Small intestine (tissue), 7 donors: Measurements from ENCODE around the gene PHACTR1. TPM values are rescaled to one million over a fixed set of nuclear protein-coding genes. Genes with fewer than 3 reads are reported as not detected.

Experiments
- DNase-seq, 2 donors: peaks; one replicate each; pipeline versions ENCODE4 v3.0.0 to v3.0.0-alpha.2; 2013
- FAIRE-seq: peaks from 2 replicates; lab custom pipeline; 2012; peaks lifted over from hg19 to GRCh38; lab: Jason Lieb, UNC
- H3K27ac ChIP-seq, 3 donors: one replicate each; pipeline ENCODE4 v1.5.1; 2013; ENCODE audit warnings: low read length in 2 of 3, mild to moderate bottlenecking in 2 of 3, control low read depth in 1 of 3, inconsistent platforms in 1 of 3, low read depth in 1 of 3, moderate library complexity in 1 of 3
- H3K27me3 ChIP-seq, 3 donors: one replicate each; pipeline ENCODE4 v1.6.1; 2013; ENCODE audit warnings: low read length in 3 of 3, inconsistent platforms in 1 of 3; ENCODE audit not compliant: control insufficient read depth in 3 of 3, insufficient read depth in 3 of 3
- H3K36me3 ChIP-seq, 3 donors: one replicate each; pipeline ENCODE4 v1.6.1; 2013; ENCODE audit warnings: low read length in 3 of 3, inconsistent platforms in 1 of 3, low read depth in 1 of 3, mild to moderate bottlenecking in 1 of 3, moderate library complexity in 1 of 3; ENCODE audit not compliant: control insufficient read depth in 3 of 3, insufficient read depth in 2 of 3
- H3K4me1 ChIP-seq, 3 donors: one replicate each; pipeline ENCODE4 v1.6.1; 2013; ENCODE audit warnings: low read length in 2 of 3, inconsistent platforms in 1 of 3, low read depth in 1 of 3, mild to moderate bottlenecking in 1 of 3, moderate library complexity in 1 of 3; ENCODE audit not compliant: control insufficient read depth in 3 of 3, insufficient read depth in 2 of 3
- H3K4me3 ChIP-seq, 3 donors: one replicate each; pipeline ENCODE4 v1.5.1; 2013; ENCODE audit warnings: low read length in 3 of 3, control low read depth in 1 of 3, inconsistent platforms in 1 of 3, low read depth in 1 of 3, mild to moderate bottlenecking in 1 of 3, moderate library complexity in 1 of 3
- H3K9me3 ChIP-seq, 2 donors: one replicate each; pipeline ENCODE4 v1.6.1; 2013; ENCODE audit warnings: low read depth in 1 of 2, low read length in 1 of 2; ENCODE audit not compliant: control insufficient read depth in 2 of 2, insufficient read depth in 1 of 2
- WGBS, 3 donors: extraction: QIAGEN DNeasy Blood & Tissue Kit; methylation state at CpG; one replicate each; pipeline ENCODE4 v1.1.7; 2013; 5-methylcytosine and 5-hydroxymethylcytosine counted together
- polyA plus RNA-seq, 4 donors: library from polyadenylated mRNA; stranded (reverse) in 3 of 4; unstranded in 1 of 4; fragments of 200-250 nt in 3 of 4; fragments of 120-200 nt in 1 of 4; gene quantifications; one replicate each; pipeline versions ENCODE4 v1.2.1 to v1.2.3, GENCODE V29; 2013
- donor health status: healthy with polysubstance abuse.
- donor health status: control.
- donor health status: control.
- donor health status: Bipolar disorder and iron deficiency.
- donor health status: healthy.

The PHACTR1 gene
- polyA plus RNA-seq, 4 donors: 0.67 to 3.8 (median 1.8) TPM

- DNase-seq: peak; percentile 41 to 42
- no peaks in the 10 kb centered on the region for H3K9me3 ChIP-seq
- H3K36me3 ChIP-seq: no peaks in the 10 kb centered on the region
- peaks cover 0 to 3% (median 2%) of the 10 kb centered on the region in 3 donors for H3K4me1 ChIP-seq
- 41 to 57% (median 44%) methylated on average over 13 of the region's 13 CpGs for WGBS, 3 donors
- no peak for FAIRE-seq
- H3K4me3 ChIP-seq: no peak overlapping the region
- H3K27ac ChIP-seq: no peak overlapping the region
- no peaks in the 10 kb centered on the region for H3K27me3 ChIP-seq
These were observed 615.2 kb downstream of the PHACTR1 start for GRCh38 chr6:13331516-13332348.

- H3K9me3 ChIP-seq: no peaks in the 10 kb centered on the region
- no peaks in the 10 kb centered on the region for H3K27me3 ChIP-seq
- no peak overlapping the region for H3K4me3 ChIP-seq
- peaks cover 0 to 3% (median 2%) of the 10 kb centered on the region in 3 donors for H3K4me1 ChIP-seq
- H3K27ac ChIP-seq: no peak overlapping the region
- H3K36me3 ChIP-seq: no peaks in the 10 kb centered on the region
- DNase-seq (no peak), FAIRE-seq (no peak)
- whole genome bisulfite sequencing, 3 donors: 68 to 88% (median 79%) methylated on average over 2 of the region's 2 CpGs
These were observed 615.8 kb downstream of the PHACTR1 start for GRCh38 chr6:13332349-13332706.

- WGBS, 3 donors: 28 to 45% (median 29%) methylated on average over 3 of the region's 3 CpGs
- no peak for DNase-seq
- Histone ChIP-seq H3K27me3 (no peaks in the 10 kb centered on the region), H3K4me3 (no peak overlapping the region), H3K27ac (no peak overlapping the region), H3K36me3 (no peaks in the 10 kb centered on the region), H3K9me3 (no peaks in the 10 kb centered on the region), H3K4me1 (no peaks in the 10 kb centered on the region)
- FAIRE-seq: no peak
These were observed 618.4 kb downstream of the PHACTR1 start for GRCh38 chr6:13334953-13335352.

GRCh38 chr6:13336553-13336952, 620.0 kb downstream of the PHACTR1 start:
- Histone ChIP-seq H3K4me3 (no peak overlapping the region), H3K27me3 (peaks cover 0 to 5% (median 0%) of the 10 kb centered on the region in 3 donors), H3K27ac (no peak overlapping the region), H3K9me3 (peaks cover 0 to 4% of the 10 kb centered on the region in 2 donors), H3K4me1 (no peaks in the 10 kb centered on the region), H3K36me3 (no peaks in the 10 kb centered on the region)
- peak; percentile 69 to 82 for DNase-seq
- FAIRE-seq: no peak
- 29 to 32% (median 32%) methylated on average over 11 of the region's 11 CpGs for WGBS, 3 donors

GRCh38 chr6:13338038-13338437, 621.5 kb downstream of the PHACTR1 start:
- no peak for DNase-seq
- FAIRE-seq: no peak
- Histone ChIP-seq H3K4me1 (no peaks in the 10 kb centered on the region), H3K4me3 (no peak overlapping the region), H3K9me3 (peaks cover 0 to 10% of the 10 kb centered on the region in 2 donors), H3K36me3 (no peaks in the 10 kb centered on the region), H3K27ac (no peak overlapping the region), H3K27me3 (peaks cover 0 to 5% (median 0%) of the 10 kb centered on the region in 3 donors)
- WGBS, 3 donors: 88 to 97% (median 96%) methylated on average over 5 of the region's 5 CpGs
